H1 (cell line): ENCODE results near the gene PCDHB8. TPM values are rescaled to one million over a fixed set of nuclear protein-coding genes. Genes with fewer than 3 reads are reported as not detected.
"Not testable (repeated sequence)": the region's sequence is repeated elsewhere in the genome, so short reads cannot be mapped to it uniquely, and the experiment has no call there.

ENCODE experiments used
- CTCF ChIA-PET: fragments of 300-600 bp; sonication (Branson Sonifier 250); formaldehyde crosslinking; loops from one replicate; lab custom pipeline; 2021; ENCODE audit not compliant: partially characterized antibody; lab: Charles Lee
- POLR2A ChIA-PET: fragments of 300-600 bp; sonication (Branson Sonifier 250); formaldehyde crosslinking; loops from one replicate; lab custom pipeline; 2021; ENCODE audit warnings: inconsistent platforms; ENCODE audit not compliant: partially characterized antibody; lab: Charles Lee
- DNase-seq, 2 experiments: peaks; one replicate each; pipeline versions ENCODE4 v3.0.0 to v3.0.0-alpha.2; 2010 to 2022; ENCODE audit warnings: low spot score in 2 of 2, low read depth in 1 of 2, mixed read lengths in 1 of 2
- FAIRE-seq: peaks from 2 replicates; lab custom pipeline; 2011; peaks lifted over from hg19 to GRCh38; lab: Jason Lieb, UNC
- H2AFZ ChIP-seq: 2 replicates; pipeline ENCODE4 v1.8.1; 2012; ENCODE audit warnings: low read length, inconsistent platforms
- H2AK5ac ChIP-seq: 2 replicates; pipeline ENCODE4 v1.6.1; 2013; ENCODE audit warnings: low read depth, low read length
- H2BK120ac ChIP-seq: replicated peaks from 2 replicates; pipeline ENCODE3; 2013; ENCODE audit warnings: low read depth, low read length, inconsistent platforms
- H2BK12ac ChIP-seq: 2 replicates; pipeline ENCODE4 v1.6.1; 2013; ENCODE audit warnings: low read depth, low read length
- H2BK15ac ChIP-seq: 2 replicates; pipeline ENCODE4 v1.6.1; 2013; ENCODE audit warnings: low read length
- H2BK20ac ChIP-seq: 2 replicates; pipeline ENCODE4 v1.6.1; 2013; ENCODE audit warnings: low read length
- H2BK5ac ChIP-seq: 2 replicates; pipeline ENCODE4 v1.6.1; 2013; ENCODE audit warnings: low read depth, low read length
- H3K14ac ChIP-seq: 2 replicates; pipeline ENCODE4 v1.6.1; 2013; ENCODE audit warnings: inconsistent platforms; ENCODE audit not compliant: insufficient read length
- H3K18ac ChIP-seq: 2 replicates; pipeline ENCODE4 v1.6.1; 2013; ENCODE audit warnings: low read length; ENCODE audit errors: extremely low read depth
- H3K23ac ChIP-seq: 2 replicates; pipeline ENCODE4 v1.6.1; 2013; ENCODE audit warnings: inconsistent platforms; ENCODE audit not compliant: insufficient read length
- H3K23me2 ChIP-seq: 2 replicates; pipeline ENCODE4 v1.6.1; 2013; ENCODE audit warnings: low read depth, low read length
- H3K27ac ChIP-seq: 2 replicates; pipeline ENCODE4 v1.6.1; 2011; ENCODE audit warnings: low read depth, low read length, inconsistent platforms
- H3K27me3 ChIP-seq, 4 experiments: replicated peaks in 1 of 4; 1 replicate in 1 of 4; 2 replicates in 3 of 4; pipeline versions ENCODE4 v1.6.1 to v1.8.1; 2011 to 2013; ENCODE audit warnings: low read length in 3 of 4, mild to moderate bottlenecking in 3 of 4, inconsistent platforms in 2 of 4, mixed read lengths in 2 of 4, moderate library complexity in 1 of 4; ENCODE audit not compliant: control insufficient read depth in 3 of 4, insufficient read depth in 3 of 4; ENCODE audit errors: extremely low read depth in 1 of 4
- H3K36me3 ChIP-seq, 4 experiments: 2 replicates each; pipeline versions ENCODE4 v1.6.1 to v1.8.1; 2011 to 2013; ENCODE audit warnings: mild to moderate bottlenecking in 4 of 4, low read length in 3 of 4, moderate library complexity in 2 of 4, control low read depth in 1 of 4, inconsistent platforms in 1 of 4; ENCODE audit not compliant: insufficient read depth in 4 of 4, control insufficient read depth in 2 of 4
- H3K4ac ChIP-seq: replicated peaks from 2 replicates; pipeline ENCODE3; 2013; ENCODE audit warnings: low read length, low read depth, mixed read lengths, inconsistent platforms; ENCODE audit not compliant: insufficient read length
- H3K4me1 ChIP-seq, 4 experiments: replicated peaks in 1 of 4; 1 replicate in 1 of 4; 2 replicates in 3 of 4; pipeline versions ENCODE4 v1.6.1 to v1.8.1; 2011 to 2013; ENCODE audit warnings: low read length in 3 of 4, inconsistent platforms in 2 of 4, mixed read lengths in 1 of 4; ENCODE audit not compliant: insufficient read depth in 4 of 4, control insufficient read depth in 3 of 4
- H3K4me2 ChIP-seq, 2 experiments: 2 replicates each; pipeline versions ENCODE4 v1.6.1 to v1.8.1; 2011 to 2013; ENCODE audit warnings: low read depth in 2 of 2, low read length in 2 of 2, control low read depth in 1 of 2, inconsistent platforms in 1 of 2, mild to moderate bottlenecking in 1 of 2; ENCODE audit not compliant: insufficient read depth in 1 of 2
- H3K4me3 ChIP-seq, 4 experiments: fragments of 200-600, 300-600 bp in 1 of 4; sonication (generic), shearing (Covaris generic), sonication (Bioruptor Twin) in 1 of 4; 2 replicates each; pipeline versions ENCODE4 v1.5.1 to v1.8.1; 2011 to 2016; ENCODE audit warnings: low read length in 4 of 4, low read depth in 3 of 4, control low read depth in 2 of 4, inconsistent platforms in 2 of 4, mild to moderate bottlenecking in 2 of 4, mixed read lengths in 1 of 4, moderate library complexity in 1 of 4; ENCODE audit not compliant: insufficient read depth in 2 of 4; ENCODE audit errors: extremely low read depth in 1 of 4
- H3K56ac ChIP-seq: replicated peaks from 2 replicates; pipeline ENCODE3; 2013; ENCODE audit warnings: low read depth, mild to moderate bottlenecking, mixed read lengths, low read length, inconsistent platforms; ENCODE audit not compliant: insufficient read length
- H3K79me1 ChIP-seq: 2 replicates; pipeline ENCODE4 v1.6.1; 2013; ENCODE audit warnings: low read depth, low read length, control low read depth
- H3K79me2 ChIP-seq, 2 experiments: 2 replicates each; pipeline versions ENCODE4 v1.6.1 to v1.8.1; 2012 to 2013; ENCODE audit warnings: low read length in 2 of 2, mild to moderate bottlenecking in 2 of 2, inconsistent platforms in 1 of 2; ENCODE audit not compliant: insufficient read depth in 2 of 2, control insufficient read depth in 1 of 2
- H3K9ac ChIP-seq, 4 experiments: replicated peaks in 1 of 4; 1 replicate in 1 of 4; 2 replicates in 3 of 4; pipeline versions ENCODE4 v1.6.1 to v1.8.1; 2011 to 2013; ENCODE audit warnings: low read depth in 3 of 4, low read length in 3 of 4, control low read depth in 2 of 4, mild to moderate bottlenecking in 2 of 4, moderate library complexity in 2 of 4, inconsistent platforms in 1 of 4; ENCODE audit errors: extremely low read depth in 1 of 4
- H3K9me3 ChIP-seq, 2 experiments: 2 replicates each; pipeline versions ENCODE4 v1.6.1 to v1.8.1; 2012 to 2013; ENCODE audit warnings: mild to moderate bottlenecking in 2 of 2, moderate library complexity in 2 of 2, control low read depth in 1 of 2, inconsistent platforms in 1 of 2, low read depth in 1 of 2, low read length in 1 of 2, mixed read lengths in 1 of 2; ENCODE audit not compliant: insufficient read depth in 2 of 2
- H4K20me1 ChIP-seq, 2 experiments: replicated peaks in 1 of 2; 2 replicates each; pipeline versions ENCODE3 to v1.8.1; 2011 to 2013; ENCODE audit warnings: inconsistent platforms in 2 of 2, low read length in 2 of 2, mild to moderate bottlenecking in 1 of 2; ENCODE audit not compliant: insufficient read depth in 2 of 2, control insufficient read depth in 1 of 2
- H4K5ac ChIP-seq: 2 replicates; pipeline ENCODE4 v1.6.1; 2013; ENCODE audit warnings: low read length, low read depth, mixed read lengths, inconsistent platforms; ENCODE audit not compliant: insufficient read length
- H4K8ac ChIP-seq: 2 replicates; pipeline ENCODE4 v1.8.0; 2013; ENCODE audit warnings: mild to moderate bottlenecking, moderate library complexity, low read length, inconsistent platforms; ENCODE audit not compliant: insufficient read depth; ENCODE audit errors: extremely low read depth
- H4K91ac ChIP-seq: replicated peaks from 2 replicates; pipeline ENCODE3; 2013; ENCODE audit warnings: low read length, mixed read lengths, inconsistent platforms; ENCODE audit not compliant: insufficient read length
- BCL11A ChIP-seq, 2 experiments: IDR thresholded peaks; one replicate each; pipeline ENCODE4 v1.6.1; 2011; ENCODE audit warnings: low read depth in 2 of 2, low read length in 2 of 2, mild to moderate bottlenecking in 2 of 2
- EP300 ChIP-seq, 2 experiments: IDR thresholded peaks; 1 replicate in 1 of 2; 2 replicates in 1 of 2; pipeline ENCODE4 v1.6.1; 2011 to 2012; ENCODE audit warnings: low read depth in 2 of 2, low read length in 2 of 2, mild to moderate bottlenecking in 2 of 2, borderline replicate concordance in 1 of 2, inconsistent platforms in 1 of 2, moderate library complexity in 1 of 2
- GTF2F1 ChIP-seq: IDR thresholded peaks from 2 replicates; pipeline ENCODE4 v1.6.1; 2012; ENCODE audit warnings: low read depth, low read length, improper control_type of control experiment, borderline replicate concordance
- HDAC6 ChIP-seq: IDR thresholded peaks from one replicate; pipeline ENCODE4 v1.7.1; 2012; ENCODE audit warnings: low read depth, mild to moderate bottlenecking, inconsistent platforms, low read length, moderate library complexity
- MAFK ChIP-seq: IDR thresholded peaks from 2 replicates; pipeline ENCODE4 v1.6.1; 2012; ENCODE audit warnings: low read depth, mild to moderate bottlenecking, improper control_type of control experiment, low read length
- SUZ12 ChIP-seq: fragments of 200-600 bp; sonication (generic); IDR thresholded peaks from 2 replicates; pipeline ENCODE4 v1.6.1; 2012; ENCODE audit warnings: mild to moderate bottlenecking, inconsistent platforms, low read length, moderate library complexity, mixed read lengths
- YY1 ChIP-seq: IDR thresholded peaks from 2 replicates; pipeline ENCODE4 v1.6.1; 2011; ENCODE audit warnings: low read depth, mild to moderate bottlenecking, low read length
- WGBS, 2 experiments: shearing (Covaris generic) in 1 of 2; methylation state at CpG; one replicate each; pipeline versions ENCODE4 v1.1.6 to v1.1.7; 2013 to 2015; ENCODE audit warnings: low lambda C conversion rate in 2 of 2, mixed read lengths in 2 of 2, inconsistent platforms in 1 of 2, low coverage in 1 of 2, missing lambda C conversion rate in 1 of 2; ENCODE audit not compliant: insufficient replicate concordance in 2 of 2, insufficient coverage in 1 of 2, insufficient read length in 1 of 2; ENCODE audit errors: extremely low coverage in 1 of 2, missing lambda C conversion rate in 1 of 2; 5-methylcytosine and 5-hydroxymethylcytosine counted together
- polyA plus RNA-seq, 7 experiments: library from polyadenylated mRNA; depleted of rRNA in 3 of 7; stranded (reverse) in 5 of 7; unstranded in 2 of 7; fragments of >200 nt in 5 of 7; fragments of 200-250 nt in 2 of 7; gene quantifications; 1 replicate in 5 of 7; 2 replicates in 1 of 7; 4 replicates in 1 of 7; pipeline versions ENCODE4 v1.2.1 to v1.2.3, GENCODE V29; 2011 to 2013; ENCODE audit warnings: missing spikeins in 2 of 7, mixed read lengths in 2 of 7
- total RNA-seq: library from RNA; stranded (reverse); fragmentation: NEBNext Ultra II Directional; extraction: Animal tissue kit (Norgen Biotek cat#: 25700); gene quantifications from 2 replicates; pipeline ENCODE4 v1.2.1, GENCODE V29; 2021
- TF ChIP-seq, protein P1 (sequence below), 3 experiments: IDR thresholded peaks; 1 replicate in 2 of 3; 2 replicates in 1 of 3; pipeline versions ENCODE4 v1.5.1 to v1.6.1; 2011; ENCODE audit warnings: low read length in 3 of 3, mild to moderate bottlenecking in 3 of 3, inconsistent platforms in 2 of 3, low read depth in 1 of 3, moderate library complexity in 1 of 3; ENCODE audit not compliant: insufficient read depth in 1 of 3; ENCODE audit errors: control extremely low read depth in 1 of 3

The PCDHB8 gene
- total and polyA plus RNA-seq, 2 of the 8 experiments (the other 6 are each of a cell fraction or from before 2014, with no cell fraction given), result 0.24 to 1.1 TPM

DNA sequence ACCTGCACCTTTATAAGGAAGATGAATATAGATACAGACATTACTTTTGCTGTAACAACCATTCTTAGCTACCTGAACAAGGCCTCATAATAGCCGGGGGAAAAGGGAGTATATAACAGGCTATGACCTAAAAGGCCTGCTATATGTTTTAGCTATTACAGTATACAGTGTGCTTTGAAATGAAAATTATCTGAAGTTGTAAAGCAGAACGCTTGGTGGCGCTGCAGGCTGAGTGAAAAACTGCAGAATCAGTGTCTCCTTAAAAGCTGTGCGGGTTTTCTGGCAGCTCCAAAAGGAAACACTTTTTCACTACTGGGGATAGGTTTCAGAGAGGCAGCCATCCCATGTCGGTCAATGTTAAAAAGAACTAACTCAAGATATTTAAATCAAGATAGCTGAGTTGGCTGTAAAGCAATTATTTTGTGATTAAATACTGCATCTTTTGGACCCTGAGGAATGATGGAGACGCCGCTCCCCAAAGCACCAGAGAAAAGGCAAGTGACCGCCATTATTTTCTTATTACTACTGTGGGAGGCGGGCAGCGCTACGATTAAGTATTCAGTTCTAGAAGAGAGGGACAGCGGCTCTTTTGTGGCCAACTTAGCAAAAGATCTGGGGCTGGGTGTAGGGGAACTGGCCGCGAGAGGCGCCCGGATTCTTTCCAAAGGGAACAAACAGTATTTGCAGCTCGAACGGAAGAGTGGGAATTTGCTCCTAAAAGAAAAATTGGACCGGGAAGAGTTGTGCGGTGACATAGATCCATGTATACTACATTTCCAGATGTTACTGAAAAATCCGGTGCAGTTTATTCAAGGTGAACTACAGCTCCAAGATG is 21.8 kb upstream of the PCDHB8 start (continued):
- TF ChIP-seq MAFK (peak; percentile 53; the same call in 1 of the 2 replicates), BCL11A (IDR thresholded peaks at IDR 0.05; ENCODE audit: low read depth in 2 of 2, low read length in 2 of 2) (no peak), HDAC6 (no peak), GTF2F1 (no peak), SUZ12 (no peak), YY1 (no peak), EP300 (IDR thresholded peaks at IDR 0.05; ENCODE audit: borderline replicate concordance in 1 of 2, low read depth in 2 of 2, low read length in 2 of 2) (no peak)
- TF ChIP-seq, protein P1, sequence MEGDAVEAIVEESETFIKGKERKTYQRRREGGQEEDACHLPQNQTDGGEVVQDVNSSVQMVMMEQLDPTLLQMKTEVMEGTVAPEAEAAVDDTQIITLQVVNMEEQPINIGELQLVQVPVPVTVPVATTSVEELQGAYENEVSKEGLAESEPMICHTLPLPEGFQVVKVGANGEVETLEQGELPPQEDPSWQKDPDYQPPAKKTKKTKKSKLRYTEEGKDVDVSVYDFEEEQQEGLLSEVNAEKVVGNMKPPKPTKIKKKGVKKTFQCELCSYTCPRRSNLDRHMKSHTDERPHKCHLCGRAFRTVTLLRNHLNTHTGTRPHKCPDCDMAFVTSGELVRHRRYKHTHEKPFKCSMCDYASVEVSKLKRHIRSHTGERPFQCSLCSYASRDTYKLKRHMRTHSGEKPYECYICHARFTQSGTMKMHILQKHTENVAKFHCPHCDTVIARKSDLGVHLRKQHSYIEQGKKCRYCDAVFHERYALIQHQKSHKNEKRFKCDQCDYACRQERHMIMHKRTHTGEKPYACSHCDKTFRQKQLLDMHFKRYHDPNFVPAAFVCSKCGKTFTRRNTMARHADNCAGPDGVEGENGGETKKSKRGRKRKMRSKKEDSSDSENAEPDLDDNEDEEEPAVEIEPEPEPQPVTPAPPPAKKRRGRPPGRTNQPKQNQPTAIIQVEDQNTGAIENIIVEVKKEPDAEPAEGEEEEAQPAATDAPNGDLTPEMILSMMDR (IDR thresholded peaks at IDR 0.05; ENCODE audit: control extremely low read depth in 1 of 3, insufficient read depth in 1 of 3, low read depth in 1 of 3, low read length in 3 of 3), result peak in 2 of 3 experiments; percentile 70 to 72; a peak in 3 of 4 replicates
- TF ChIP-seq, all 59 proteins: peak for 4

DNA sequence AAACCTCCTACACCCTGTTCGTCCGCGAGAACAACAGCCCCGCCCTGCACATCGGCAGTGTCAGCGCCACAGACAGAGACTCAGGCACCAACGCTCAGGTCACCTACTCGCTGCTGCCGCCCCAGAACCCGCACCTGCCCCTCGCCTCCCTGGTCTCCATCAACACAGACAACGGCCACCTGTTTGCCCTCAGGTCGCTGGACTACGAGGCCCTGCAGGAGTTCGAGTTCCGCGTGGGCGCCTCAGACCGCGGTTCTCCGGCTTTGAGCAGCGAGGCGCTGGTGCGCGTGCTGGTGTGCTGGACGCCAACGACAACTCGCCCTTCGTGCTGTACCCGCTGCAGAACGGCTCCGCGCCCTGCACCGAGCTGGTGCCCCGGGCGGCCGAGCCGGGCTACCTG is 20.2 kb upstream of the PCDHB8 start:
- H3K4ac ChIP-seq, H3K27ac ChIP-seq, H3K56ac ChIP-seq, H4K8ac ChIP-seq, H3K4me1 ChIP-seq, H3K27me3 ChIP-seq, H4K91ac ChIP-seq, H3K23ac ChIP-seq, H2BK12ac ChIP-seq, H2AFZ ChIP-seq, H2BK15ac ChIP-seq, H2BK20ac ChIP-seq, CTCF ChIA-PET, H3K9ac ChIP-seq, H2BK5ac ChIP-seq, H2BK120ac ChIP-seq, H2AK5ac ChIP-seq, H4K20me1 ChIP-seq, H3K4me3 ChIP-seq, H3K14ac ChIP-seq, H3K4me2 ChIP-seq, DNase-seq, H3K36me3 ChIP-seq, H3K9me3 ChIP-seq, H3K18ac ChIP-seq, H3K23me2 ChIP-seq, H3K79me1 ChIP-seq, H4K5ac ChIP-seq, POLR2A ChIA-PET, FAIRE-seq, H3K79me2 ChIP-seq: not testable (repeated sequence)
- 92% methylated on average over 19 of the region's 38 CpGs; no CpG with 5 or more reads in 1 of the 2 experiments for WGBS, 2 experiments
